Right lobe of liver (tissue), 4 donors: ENCODE results near the gene MYH14.

Experiments used
- POLR2A ChIP-seq: fragments of 450-650 bp; IDR thresholded peaks from one replicate; pipeline ENCODE4 v1.6.1; 2017; ENCODE audit warnings: antibody characterized with exemption, mild to moderate bottlenecking
- TF ChIP-seq, protein P1 (sequence below), 4 donors: fragments of 200-600 bp in 3 of 4; fragments of 450-650 bp in 1 of 4; IDR thresholded peaks; one replicate each; pipeline versions ENCODE4 v1.5.1 to v1.8.0; 2016 to 2022; ENCODE audit warnings: antibody characterized with exemption in 4 of 4, mild to moderate bottlenecking in 2 of 4
- donor health status: DM: no; HTN: no; CAD: no.
- donor health status: DM: no; HTN: no; CAD: no.
- donor health status: DM: no; HTN: yes; CAD: no.

- TF ChIP-seq POLR2A = no peak
- TF ChIP-seq, protein P1, sequence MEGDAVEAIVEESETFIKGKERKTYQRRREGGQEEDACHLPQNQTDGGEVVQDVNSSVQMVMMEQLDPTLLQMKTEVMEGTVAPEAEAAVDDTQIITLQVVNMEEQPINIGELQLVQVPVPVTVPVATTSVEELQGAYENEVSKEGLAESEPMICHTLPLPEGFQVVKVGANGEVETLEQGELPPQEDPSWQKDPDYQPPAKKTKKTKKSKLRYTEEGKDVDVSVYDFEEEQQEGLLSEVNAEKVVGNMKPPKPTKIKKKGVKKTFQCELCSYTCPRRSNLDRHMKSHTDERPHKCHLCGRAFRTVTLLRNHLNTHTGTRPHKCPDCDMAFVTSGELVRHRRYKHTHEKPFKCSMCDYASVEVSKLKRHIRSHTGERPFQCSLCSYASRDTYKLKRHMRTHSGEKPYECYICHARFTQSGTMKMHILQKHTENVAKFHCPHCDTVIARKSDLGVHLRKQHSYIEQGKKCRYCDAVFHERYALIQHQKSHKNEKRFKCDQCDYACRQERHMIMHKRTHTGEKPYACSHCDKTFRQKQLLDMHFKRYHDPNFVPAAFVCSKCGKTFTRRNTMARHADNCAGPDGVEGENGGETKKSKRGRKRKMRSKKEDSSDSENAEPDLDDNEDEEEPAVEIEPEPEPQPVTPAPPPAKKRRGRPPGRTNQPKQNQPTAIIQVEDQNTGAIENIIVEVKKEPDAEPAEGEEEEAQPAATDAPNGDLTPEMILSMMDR (IDR thresholded peaks at IDR 0.05) = no peak
Measured at GRCh38 chr19:50356691-50357177, 153.3 kb downstream of the MYH14 start.
